Epithelial cell of prostate (primary cell): ENCODE measurements around the gene ZNF43.
"Not testable (repeated sequence)": the region's sequence is repeated elsewhere in the genome, so short reads cannot be mapped to it uniquely, and the experiment has no call there.

ENCODE experiments used
- DNase-seq: peaks from one replicate; pipeline ENCODE4 v3.0.0-alpha.2; 2011; ENCODE audit warnings: low read depth, low spot score
- H3K27ac ChIP-seq: fragments of 450-650 bp; 2 replicates; pipeline ENCODE4 v1.5.1; 2017; ENCODE audit warnings: mild to moderate bottlenecking

ZNF43 gene

GRCh38 chr19:21835810-21836444 lies at the start of gene ZNF43:
TSS of gene ZNF43 (minus strand) at chr19:21836182. CDS start at chr19:21836038, 144 bp downstream.
- H3K27ac ChIP-seq = peak within 1 kb of the TSS; percentile 70
- peak; percentile 68 for DNase-seq

GRCh38 chr19:21885516-21885915 lies 49.5 kb upstream of the ZNF43 start:
- DNase-seq, H3K27ac ChIP-seq: not testable (repeated sequence)

- not testable (repeated sequence) for H3K27ac ChIP-seq, DNase-seq
These were observed 48.8 kb upstream of the ZNF43 start for GRCh38 chr19:21884786-21885185.

- no peak for DNase-seq
- H3K27ac ChIP-seq = no peak overlapping the region
These were observed 47.5 kb upstream of the ZNF43 start for GRCh38 chr19:21883516-21883915.

- not testable (repeated sequence) for H3K27ac ChIP-seq, DNase-seq
These were observed 44.8 kb upstream of the ZNF43 start for GRCh38 chr19:21880761-21881160.

- no peak for DNase-seq
- H3K27ac ChIP-seq = no peak overlapping the region
These were observed 42.7 kb upstream of the ZNF43 start for GRCh38 chr19:21878646-21879045.

GRCh38 chr19:21877976-21878375 lies 42.0 kb upstream of the ZNF43 start:
- DNase-seq = no peak
- H3K27ac ChIP-seq = no peak overlapping the region

GRCh38 chr19:21876608-21877007 lies 40.6 kb upstream of the ZNF43 start:
- not testable (repeated sequence) for H3K27ac ChIP-seq, DNase-seq

- H3K27ac ChIP-seq = no peak overlapping the region
- no peak for DNase-seq
These were observed 21.0 kb upstream of the ZNF43 start for GRCh38 chr19:21856773-21857514.

- H3K27ac ChIP-seq = peak overlapping the region; percentile 31
- DNase-seq = peak; percentile 78
These were observed 15.8 kb upstream of the ZNF43 start for GRCh38 chr19:21851596-21852345.

- no peak overlapping the region for H3K27ac ChIP-seq
These were observed 14.8 kb upstream of the ZNF43 start for GRCh38 chr19:21850656-21851255.

GRCh38 chr19:21848706-21849105 lies 12.7 kb upstream of the ZNF43 start:
- DNase-seq = peak; percentile 48
- H3K27ac ChIP-seq = no peak overlapping the region

More at GRCh38 chr19:21850656-21851255, 14.8 kb upstream of the ZNF43 start:
- DNase-seq = no peak

GRCh38 chr19:21843081-21843480 lies 7.1 kb upstream of the ZNF43 start:
- DNase-seq = no peak
- no peak overlapping the region for H3K27ac ChIP-seq

- no peak for DNase-seq
- no peak overlapping the region for H3K27ac ChIP-seq
These were observed 5.6 kb upstream of the ZNF43 start for GRCh38 chr19:21841488-21842097.

- DNase-seq = no peak
- no peak overlapping the region for H3K27ac ChIP-seq
These were observed 5.1 kb upstream of the ZNF43 start for GRCh38 chr19:21841081-21841480.

- H3K27ac ChIP-seq = no peak overlapping the region
- DNase-seq = no peak
These were observed 4.0 kb upstream of the ZNF43 start for GRCh38 chr19:21839976-21840375.

- DNase-seq = no peak
- H3K27ac ChIP-seq = no peak overlapping the region
These were observed 2.7 kb upstream of the ZNF43 start for GRCh38 chr19:21838646-21839045.

GRCh38 chr19:21835429-21835809 lies 563 bp downstream of the ZNF43 start:
- no peak for DNase-seq
- peak overlapping the region; percentile 70 for H3K27ac ChIP-seq

GRCh38 chr19:21833733-21834132 lies 2.2 kb downstream of the ZNF43 start:
- DNase-seq = no peak
- H3K27ac ChIP-seq = no peak overlapping the region

GRCh38 chr19:21824679-21825078 lies 11.3 kb downstream of the ZNF43 start:
- DNase-seq = no peak
- no peak overlapping the region for H3K27ac ChIP-seq
